HG02973 (cell line): ENCODE results near the gene C8G.

Experiments used
- ATAC-seq: cut with Tn5 transposase; IDR thresholded peaks from one replicate; pipeline ENCODE4 v1.9.1; 2021; ENCODE audit warnings: moderate library complexity; ENCODE audit not compliant: unreplicated experiment

C8G gene

DNA sequence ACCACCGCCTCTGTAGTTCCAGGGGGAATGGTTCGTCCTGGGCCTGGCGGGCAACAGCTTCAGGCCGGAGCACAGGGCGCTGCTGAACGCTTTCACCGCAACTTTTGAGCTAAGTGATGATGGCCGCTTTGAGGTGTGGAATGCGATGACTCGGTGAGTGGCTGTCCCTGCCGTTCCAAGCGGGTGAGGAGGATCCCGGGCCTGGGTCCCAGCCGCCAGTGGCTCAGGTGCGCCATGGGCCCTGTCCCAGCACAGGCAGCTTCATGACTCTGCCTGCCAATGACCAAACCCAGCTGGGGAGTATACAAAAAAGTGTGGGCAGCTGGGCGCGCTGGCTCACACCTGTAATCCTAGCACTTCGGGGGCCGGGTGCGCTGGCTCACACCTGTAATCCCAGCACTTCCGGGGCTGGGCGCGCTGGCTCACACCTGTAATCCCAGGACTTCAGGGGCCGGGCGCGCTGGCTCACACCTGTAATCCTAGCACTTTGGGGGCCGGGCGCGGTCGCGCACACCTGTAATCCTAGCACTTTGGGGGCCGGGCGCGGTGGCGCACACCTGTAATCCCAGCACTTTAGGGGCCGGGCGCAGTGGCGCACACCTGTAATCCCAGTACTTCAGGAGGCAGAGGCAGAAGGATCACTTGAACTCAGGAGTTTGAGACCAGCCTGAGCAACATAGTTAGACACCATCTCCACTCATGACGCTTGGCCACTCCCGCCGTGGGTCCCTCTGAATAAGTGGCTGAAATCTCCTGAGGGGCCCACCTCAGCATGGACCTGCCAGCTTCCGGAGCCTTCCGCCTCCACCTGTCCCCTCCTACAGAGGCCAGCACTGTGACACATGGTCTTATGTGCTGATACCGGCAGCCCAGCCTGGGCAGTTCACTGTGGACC lies 8.1 kb downstream of the C8G start:
- no peak for ATAC-seq

DNA sequence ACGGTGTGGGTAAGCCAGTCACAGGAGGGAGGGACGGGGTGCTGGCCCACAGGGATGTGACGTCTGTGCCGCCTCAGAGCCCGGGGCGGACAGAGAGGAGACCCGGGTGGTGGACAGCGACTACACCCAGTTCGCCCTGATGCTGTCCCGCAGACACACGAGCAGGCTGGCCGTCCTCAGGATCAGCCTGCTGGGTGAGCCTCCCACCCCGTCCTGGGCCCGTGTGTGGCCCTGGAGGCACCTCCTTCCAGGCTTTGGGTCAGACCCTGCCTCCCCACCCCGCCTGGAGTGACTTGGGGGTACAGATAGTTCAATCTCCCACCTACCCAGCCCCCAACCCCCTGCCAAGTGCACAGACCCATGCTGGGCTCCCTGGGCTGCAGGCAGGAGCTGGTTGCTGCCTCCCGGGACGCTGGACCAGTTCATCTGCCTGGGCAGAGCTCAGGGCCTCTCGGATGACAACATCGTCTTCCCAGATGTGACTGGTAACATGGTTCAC lies 8.8 kb downstream of the C8G start:
- no peak for ATAC-seq

DNA sequence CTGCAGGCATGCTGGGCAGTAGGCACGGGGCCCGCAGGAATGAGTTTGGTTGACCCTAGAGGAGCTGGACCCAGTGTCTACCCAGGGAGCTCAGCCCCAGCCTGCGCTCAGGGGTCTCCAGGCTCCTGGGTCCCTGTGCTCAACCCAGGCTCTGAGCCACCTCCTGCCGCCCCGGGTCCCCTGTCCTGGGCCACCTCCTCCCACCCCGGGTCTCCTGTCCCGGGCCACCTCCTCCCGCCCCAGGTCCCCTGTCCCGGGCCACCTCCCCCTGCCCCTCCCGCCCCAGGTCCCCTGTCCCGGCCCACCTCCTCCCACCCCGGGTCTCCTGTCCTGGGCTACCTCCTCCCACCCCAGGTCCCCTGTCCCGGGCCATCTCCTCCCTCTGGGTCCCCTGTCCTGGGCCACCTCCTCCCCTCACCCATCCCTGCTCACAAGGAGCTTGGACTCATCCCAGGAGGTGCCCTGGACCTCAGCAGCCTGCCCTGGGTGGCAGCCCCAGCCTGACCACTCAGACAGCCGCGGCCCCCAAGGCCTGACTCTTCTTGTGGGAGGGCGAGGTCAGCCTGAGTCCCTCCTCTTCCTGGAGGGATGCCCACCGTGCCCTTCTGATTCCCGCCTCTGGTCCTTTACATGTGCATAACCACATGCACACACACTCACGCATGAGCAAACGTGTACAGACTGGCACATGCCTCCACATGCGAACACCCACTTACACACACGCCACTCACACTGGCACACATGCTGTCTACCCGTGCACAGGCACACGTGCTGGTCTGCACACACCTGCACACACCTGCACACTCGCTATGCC lies 9.4 kb downstream of the C8G start:
- no peak for ATAC-seq

- ATAC-seq = no peak
These were observed 10.3 kb downstream of the C8G start for GRCh38 chr9:136955202-136955942.

DNA sequence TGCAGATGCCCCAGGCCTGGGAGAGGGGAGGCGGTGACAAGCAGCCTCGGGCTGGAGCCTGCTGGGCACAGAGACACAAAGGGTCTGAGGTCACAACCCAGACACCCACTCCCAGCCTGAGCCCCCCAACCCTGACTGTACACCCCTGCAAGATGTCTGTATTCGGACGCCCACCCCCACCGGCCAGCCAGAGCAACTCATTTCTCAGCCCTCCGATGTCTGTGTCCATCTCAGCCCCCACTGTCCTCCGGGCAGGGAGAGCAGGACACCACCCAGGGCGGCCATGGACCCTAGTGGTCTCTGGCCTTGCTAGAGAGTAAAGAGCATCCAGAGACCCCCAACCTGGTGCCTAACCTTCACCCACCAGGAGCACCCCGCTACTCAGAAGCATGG lies 10.9 kb downstream of the C8G start:
- no peak for ATAC-seq

- ATAC-seq = no peak
These were observed 11.6 kb downstream of the C8G start for GRCh38 chr9:136956604-136957003.

- no peak for ATAC-seq
These were observed 12.4 kb downstream of the C8G start for GRCh38 chr9:136957461-136957860.

DNA sequence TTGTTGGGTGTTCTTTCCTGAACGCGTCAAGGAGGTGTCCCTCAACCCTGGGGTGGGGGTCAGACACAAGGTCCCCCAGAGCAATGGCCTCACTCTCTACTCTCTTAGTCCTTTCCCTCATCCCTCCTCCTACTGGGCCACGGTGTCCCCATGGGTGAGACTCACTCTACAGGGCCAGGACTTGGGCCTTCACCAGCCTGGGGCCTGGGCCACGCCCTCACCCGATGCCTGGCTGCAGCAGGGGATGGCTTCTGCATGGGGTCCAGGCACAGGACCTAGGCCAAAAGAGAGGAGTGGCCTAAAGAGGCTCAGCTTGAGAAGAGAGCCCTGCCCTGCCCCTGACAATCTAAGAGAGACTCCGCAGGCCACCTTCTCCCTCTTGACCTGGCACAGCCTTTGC lies 12.9 kb downstream of the C8G start:
- ATAC-seq = no peak

DNA sequence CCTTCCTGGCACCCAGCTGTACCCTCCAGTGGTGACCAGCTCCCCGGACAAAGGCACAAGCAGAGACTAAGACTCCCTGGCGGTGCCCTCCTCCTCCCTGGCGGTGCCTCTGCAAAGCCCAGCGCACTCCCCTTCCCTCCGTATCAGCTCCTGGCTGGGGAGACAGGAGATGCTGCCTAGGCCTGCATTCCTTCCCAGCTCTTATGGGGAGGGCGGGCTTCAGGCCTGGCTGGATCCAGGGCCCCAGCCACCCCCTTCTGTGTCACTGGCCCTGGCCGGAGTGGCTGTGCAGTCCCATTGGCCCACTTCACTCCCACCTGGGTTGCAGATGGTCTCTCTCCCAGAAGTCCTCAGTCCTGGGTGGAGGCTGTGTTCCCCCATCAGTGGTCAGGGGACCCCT lies 13.4 kb downstream of the C8G start:
- no peak for ATAC-seq

- ATAC-seq = no peak
These were observed 14.1 kb downstream of the C8G start for GRCh38 chr9:136958898-136959850.

DNA sequence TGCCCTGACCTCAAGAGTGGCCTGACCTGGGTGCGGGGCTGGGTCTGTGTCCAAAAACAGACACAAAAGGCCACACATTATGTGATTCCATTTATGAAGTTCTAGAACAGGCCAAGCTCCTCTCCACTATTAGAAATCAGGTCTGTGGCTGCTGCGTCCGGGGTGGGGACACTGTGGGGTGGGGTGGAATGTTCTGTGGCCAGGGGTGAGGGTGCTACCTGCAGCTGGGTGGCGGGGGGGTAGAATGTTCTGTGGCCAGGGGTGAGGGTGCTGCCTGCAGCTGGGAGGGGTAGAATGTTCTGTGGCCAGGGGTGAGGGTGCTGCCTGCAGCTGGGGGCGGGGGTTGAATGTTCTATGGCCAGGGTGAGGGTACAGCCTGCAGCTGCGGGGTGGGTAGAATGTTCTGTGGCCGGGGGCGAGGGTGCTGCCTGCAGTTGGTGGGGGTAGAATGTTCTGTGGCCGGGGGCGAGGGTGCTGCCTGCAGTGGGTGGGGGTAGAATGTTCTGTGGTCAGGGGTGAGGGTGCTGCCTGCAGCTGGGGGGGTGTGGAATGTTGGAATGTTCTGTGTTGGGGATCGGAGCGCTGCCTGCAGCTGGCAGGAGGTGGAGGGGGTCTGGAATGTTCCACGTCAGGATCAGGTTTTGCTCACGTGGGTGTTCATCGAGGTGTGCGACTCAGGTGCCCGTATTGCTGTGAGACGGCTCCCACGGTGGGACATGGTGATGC lies 15.3 kb downstream of the C8G start:
- no peak for ATAC-seq

GRCh38 chr9:136960938-136961275 lies 15.9 kb downstream of the C8G start:
- no peak for ATAC-seq

DNA sequence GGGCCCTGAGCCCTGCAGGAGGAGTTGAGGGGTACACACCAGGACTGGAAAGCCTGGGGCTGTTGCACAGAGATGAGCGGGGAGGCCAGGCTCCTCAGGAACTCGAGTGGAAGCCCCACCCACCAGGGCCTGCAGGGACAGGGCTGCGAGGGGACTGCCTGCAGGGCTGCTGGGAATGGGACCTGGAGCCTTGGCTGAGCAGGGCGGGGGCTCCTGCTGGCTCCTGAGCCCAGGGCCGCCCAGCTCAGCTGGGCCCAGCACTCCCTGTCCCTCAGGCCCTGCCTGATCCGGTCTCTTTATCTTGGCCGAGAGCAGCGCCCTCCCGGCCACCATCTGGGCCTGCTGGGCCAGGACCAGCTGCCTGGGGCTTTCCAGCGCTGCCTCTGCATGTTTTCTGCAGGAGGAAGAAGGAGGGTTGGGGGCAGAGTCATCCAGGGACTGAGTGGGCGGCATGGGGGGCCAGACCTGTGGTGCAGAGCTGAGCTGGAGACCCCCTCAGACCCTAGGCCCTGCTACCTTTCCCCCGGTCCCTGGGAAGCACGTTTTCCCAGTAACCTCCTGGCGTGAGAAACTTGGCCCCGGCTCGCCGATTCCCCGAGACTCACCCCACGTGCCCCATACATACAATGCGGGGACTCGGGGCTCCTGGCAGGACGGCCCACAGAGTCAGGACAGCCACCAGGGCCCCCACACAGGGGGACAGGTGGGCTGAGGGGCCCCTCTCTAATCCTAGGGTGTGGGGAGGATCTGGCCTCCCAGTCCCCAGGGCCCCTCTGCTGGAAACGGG lies 16.4 kb downstream of the C8G start:
- ATAC-seq = no peak

DNA sequence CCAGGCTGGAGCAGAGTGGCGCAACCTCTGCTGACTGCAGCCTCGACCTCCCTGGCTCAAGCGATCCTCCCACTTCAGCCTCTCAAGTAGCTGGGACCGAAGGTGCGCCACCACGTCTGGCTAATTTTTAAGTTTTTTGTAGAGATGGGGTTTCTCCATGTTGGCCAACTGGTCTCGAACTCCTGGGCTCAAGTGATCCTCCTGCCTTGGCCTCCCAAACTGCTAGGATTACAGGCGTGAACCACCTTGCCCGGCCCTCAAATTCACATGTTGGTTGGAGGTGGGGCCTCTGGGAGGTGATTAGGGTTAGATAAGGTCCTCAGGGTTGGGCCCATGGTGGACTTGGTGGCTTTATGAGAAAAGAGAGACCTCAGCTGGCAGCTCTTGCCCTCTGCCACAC lies 17.1 kb downstream of the C8G start:
- no peak for ATAC-seq

DNA sequence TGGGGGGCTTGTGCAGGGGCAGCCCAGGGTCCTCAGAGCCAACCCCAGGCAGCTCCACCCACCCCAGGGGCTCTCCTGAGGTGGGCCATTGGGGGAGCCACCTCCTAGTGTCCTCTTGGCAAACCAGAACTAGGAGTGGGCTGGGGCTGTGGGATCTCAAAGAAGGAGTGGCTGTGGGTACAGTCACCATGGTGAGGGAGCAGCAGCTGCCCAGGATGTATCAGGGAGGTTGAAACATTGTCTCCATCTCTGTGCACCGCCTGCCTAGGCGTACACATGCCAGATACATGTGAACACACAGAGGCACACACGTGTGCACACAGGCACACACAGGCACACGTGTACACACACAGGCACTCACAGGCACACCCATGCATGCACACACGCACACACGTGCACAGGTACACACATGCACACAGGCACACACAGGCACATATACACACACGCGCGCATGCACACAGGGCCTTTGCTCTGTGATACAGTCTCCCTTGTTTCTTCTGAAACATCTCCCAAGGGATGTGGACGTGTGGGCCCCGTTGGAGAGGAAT lies 17.7 kb downstream of the C8G start:
- no peak for ATAC-seq

DNA sequence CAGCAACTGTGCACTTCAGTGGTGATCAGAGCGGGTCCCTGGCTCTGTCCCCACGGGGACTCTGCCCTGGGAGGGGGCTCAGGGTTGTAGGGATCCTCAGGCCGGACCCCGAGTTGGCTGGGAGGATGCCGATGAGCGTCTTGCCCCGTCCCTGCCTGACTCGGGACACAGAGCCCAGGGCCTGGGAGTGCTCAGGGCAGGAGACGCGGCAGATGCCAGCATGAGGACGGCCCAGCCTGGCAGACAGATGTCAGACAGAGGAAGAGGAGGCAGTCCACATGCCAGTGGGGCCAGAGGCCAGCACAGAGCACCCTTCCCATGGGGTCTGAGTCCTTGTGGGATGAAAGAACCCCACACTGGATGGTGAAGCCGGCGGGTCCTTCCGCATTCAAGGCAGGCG lies 18.3 kb downstream of the C8G start:
- no peak for ATAC-seq

- ATAC-seq = no peak
These were observed 18.7 kb downstream of the C8G start for GRCh38 chr9:136963751-136964150.

DNA sequence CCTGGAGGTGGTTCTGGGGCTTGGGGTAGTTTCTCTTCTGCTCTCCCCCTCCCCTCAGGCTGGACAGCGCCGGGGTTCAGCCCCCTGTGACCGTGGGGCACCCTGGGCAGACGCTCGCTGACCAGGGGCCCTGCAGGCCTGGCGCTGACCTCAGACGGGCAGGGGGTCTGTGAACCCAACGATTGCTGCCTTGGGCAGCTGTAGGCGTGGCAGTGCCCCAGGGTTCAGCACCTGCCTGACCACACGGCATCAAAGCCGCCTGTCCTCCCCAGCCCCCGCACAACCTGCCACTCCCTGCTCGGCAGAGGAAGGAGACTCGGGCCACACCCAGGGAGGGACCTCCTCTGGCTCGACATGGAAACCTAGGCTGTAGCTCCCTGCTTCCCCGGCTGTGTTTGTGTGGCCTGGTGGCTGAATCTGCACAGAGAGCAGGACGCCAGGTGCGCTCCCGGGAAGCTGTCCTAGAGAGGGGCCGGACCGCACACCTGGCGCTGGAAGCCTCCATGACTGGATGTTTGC lies 19.2 kb downstream of the C8G start:
- ATAC-seq = no peak
